ENCODE data around the gene MVB12B.

Gene MVB12B

DNA sequence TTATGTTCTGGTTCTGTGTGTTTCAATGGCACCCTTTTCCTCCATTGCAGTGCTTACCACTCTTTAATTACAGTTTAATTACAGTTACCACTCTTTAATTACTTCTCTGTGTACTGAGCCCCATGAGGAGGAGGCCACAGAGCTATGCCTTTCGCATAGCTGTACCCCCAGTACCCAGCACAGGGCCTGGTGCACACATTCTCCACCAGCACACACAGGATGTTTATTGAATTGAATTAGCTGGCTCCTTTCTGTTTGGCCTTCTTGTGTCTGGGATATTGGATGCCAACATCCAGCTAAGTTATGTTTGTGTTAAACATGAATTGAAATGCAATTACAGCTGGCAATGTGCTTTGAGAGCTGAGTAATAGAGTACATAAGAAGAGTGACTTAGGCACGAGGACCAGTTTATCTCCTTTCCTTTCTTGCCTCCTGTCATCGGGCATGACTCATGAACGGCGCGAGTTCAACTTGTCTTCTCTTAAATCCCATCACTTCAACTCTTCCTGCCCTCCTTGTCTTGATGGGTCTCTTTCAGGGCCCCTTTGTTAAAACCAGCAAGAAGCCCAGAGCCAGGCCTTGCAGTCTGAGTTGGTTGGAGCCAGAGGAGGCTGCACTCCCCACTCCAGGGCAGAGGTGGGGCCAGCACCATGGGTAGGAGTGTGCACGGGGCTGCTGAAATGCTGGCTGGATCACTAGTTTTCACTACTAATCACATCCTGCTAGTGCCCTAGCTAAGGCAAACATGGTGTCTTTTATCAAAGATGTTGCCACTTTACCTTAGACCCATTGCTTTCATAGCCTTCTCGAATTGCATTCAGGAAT lies 37.4 kb downstream of the MVB12B start:
- DNase-seq (ENCODE audit: low spot score): no peak

DNA sequence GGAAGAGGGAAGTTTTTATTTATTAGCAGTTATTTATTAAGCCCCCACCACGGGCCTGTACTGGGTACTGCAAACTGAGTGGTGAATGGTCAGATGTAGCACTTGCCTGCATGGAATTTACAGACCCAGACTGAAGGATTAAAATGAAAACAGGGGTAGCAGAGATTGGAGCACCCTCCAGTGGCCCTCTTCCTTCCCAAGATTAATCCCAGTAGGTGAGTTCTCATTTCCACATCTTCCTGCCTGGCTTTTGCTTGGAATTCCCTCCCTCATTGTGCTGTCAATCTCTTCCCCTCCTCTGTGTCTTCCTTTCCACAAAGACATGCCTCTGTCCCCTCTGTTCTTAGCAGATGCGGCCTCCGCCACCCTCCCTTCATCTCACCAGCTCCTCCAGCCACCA lies 39.2 kb downstream of the MVB12B start:
- no peak for DNase-seq (ENCODE audit: low spot score)

DNA sequence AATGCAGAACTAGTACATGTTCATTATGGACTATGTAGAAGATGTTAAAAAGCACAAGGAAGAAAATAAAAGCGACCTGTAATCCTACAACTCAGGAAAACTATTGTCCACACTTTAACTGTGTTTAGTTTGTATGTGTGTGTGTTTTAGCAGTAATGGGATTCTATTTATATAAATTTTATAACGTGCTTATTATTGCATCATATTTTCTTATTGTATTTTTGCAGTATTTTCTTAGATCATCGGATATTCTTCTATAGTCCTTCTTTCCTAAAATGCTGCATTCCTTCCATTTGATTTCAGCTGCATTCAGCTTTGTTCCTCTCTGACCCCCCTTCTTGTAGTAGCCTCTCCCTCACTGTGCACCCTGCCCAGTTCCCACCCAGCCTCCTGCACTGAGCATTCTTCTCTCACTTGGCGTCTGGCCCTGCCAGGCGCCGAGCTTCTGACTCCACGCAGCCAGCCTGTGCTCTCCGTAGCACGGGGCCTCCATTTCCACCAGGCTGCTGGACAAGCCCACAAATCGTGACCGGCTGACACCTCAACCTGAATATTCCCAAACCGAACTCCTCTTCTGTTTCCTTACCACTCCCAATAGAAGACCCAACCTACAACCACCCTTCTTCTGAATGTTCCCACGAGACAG lies 39.9 kb downstream of the MVB12B start:
- DNase-seq (ENCODE audit: low spot score): no peak

DNA sequence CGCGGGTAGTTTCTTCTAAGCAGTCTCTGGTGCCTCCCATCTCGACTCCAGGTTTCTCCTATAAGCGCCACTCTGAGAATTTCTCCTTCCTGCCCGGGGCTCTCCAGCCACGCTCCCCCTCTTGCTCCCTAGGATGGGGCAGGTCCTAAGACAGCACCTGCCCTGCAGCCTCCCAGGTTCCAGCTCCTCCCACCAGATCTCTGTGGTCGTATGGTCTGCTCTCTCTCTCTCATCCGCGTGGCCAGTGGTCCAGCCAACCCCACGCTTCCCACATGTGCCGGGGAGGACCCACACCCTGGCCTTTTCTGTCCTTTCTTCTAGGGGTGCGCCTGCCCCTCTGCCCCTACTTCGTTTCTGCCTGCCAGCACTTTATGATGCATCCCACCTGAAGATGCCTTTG lies 40.5 kb downstream of the MVB12B start:
- DNase-seq (ENCODE audit: low spot score): no peak

DNA sequence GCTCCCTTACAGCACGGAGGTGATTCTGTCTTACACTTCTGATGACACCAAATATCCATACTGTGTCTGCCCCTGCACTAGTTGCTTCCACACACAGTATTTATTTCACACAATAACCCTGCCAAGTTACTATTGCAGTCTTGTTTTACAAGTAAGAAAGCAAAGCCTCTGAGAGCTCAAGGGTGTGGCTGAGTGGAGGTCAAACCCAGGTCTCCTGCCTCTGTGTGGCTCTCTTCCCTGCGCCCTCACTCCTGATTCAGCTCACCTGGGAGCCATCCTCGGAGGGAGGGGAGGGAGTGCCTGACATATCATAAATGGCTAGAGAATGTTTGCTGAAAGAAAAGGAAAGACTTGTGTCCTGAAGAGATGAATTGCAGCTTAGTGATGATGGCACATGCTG lies 41.0 kb downstream of the MVB12B start:
- DNase-seq (ENCODE audit: low spot score): no peak

DNA sequence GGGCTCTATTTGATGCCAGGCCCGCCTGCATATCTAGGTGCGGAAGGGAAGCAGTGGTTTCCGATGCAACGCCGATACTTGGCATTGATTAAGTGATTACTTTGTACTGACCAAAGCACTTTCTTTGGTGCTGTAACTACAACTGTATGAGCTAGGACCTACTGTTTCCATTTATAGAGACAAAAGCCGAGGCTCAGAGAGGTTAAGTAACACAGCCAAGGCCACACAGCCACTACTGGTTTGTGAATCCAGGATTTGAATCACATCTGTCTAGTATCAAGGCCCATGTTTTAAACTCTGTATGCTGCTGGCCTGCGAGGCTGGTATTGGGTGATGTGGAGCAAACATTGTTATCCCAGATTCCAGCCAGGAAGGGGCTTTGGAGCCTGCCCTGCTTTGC lies 41.4 kb downstream of the MVB12B start:
- no peak for DNase-seq (ENCODE audit: low spot score)

DNA sequence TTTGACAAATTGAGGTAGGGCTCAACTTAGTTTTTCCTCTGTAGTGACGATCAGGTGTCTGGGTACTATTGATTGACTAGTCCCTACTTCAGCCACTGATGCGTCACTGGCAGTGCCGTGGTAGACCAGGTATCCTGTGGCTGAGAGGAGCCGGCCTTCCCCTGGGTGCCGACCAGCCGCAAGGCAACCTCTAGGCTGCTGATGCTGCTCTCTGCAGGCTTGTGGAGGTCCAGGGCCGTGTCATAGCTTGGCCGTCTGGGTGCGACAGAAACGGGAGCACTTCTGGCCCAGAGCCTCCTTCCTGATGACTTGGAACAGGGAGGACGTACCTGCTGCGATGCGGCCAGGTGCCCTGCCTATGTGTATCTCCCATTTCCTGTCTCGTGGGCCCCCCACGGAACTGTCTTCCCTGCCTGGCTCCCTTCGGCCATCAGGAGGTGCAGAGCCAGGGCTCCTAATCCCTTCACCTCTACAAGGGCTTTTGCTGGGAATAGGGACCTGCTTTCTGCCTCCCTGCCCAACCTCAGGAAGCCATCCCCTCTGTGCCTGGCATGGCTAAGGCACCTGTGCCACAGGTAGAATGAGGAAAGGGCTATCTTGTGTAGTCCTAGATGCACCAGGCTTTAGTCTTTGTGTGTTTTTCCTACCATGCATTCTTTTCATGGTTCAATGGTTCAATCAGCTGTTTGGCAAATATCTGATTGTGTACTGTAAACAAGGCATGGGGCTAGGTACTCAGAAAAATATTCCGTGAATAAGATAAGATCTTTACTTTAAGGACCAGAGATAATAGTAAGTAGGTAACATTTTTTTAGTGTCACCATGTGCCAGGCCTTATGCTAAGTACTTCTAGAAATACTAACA lies 44.6 kb downstream of the MVB12B start:
- DNase-seq (ENCODE audit: low spot score): no peak

DNA sequence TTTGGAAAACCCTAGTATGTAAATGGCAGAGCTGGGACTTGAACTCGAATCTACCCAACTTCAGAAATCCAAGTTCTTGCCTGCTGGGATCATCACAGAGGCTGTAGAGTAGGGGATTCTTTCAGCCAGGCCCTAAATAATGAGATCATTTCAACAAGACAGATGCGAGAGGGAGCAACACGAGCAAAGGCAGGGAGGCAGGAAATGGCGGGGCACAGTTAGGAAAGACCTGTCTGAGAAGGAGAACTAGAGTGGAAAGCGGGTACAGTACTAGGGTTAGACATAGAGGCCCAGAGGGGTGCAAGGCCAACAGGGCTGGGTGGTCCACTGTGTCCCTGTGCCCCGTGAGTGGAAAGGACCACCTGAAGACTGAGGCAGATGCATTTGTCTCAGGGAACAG lies 46.1 kb downstream of the MVB12B start:
- no peak for DNase-seq (ENCODE audit: low spot score)

DNA sequence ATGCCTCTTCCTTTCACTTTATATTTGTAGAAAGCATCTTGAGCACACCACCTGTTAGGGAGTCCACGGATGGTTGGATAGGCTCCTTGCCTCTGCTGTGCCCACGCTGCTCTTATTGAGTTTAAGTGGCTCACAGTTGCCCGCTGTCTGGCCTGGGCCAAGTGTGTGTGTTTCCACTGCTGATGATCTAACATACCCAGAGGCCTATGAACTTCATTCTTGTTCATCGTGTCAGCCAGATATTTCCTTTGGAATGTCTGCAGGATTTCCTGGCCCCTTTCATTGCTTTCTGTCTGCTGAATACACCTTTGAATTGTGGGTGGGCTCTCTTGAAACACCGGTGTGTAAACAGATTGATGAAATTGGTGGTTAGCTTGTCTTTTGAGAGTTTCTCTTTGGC lies 46.6 kb downstream of the MVB12B start:
- no peak for DNase-seq (ENCODE audit: low spot score)

DNA sequence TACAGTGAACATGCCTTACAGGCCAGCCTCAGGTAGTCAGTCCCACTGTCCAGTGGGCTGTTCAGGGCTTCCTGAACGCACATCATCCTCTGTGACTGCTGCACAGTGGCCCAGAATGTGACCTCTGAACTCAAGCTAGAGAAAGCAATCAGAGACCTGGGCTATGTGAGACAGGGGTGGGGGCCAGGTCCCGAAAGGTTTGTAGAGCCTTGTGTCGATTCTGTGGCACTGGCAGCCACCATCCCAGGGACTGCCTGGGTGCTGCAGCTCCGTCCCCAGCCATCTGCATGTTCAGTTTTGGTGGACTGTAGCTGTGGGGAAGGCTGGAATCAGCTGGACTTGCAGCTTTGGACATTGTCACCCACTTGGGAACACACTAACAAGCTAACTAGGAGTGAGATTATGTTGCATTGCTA lies 47.7 kb downstream of the MVB12B start:
- DNase-seq (ENCODE audit: low spot score): no peak

DNA sequence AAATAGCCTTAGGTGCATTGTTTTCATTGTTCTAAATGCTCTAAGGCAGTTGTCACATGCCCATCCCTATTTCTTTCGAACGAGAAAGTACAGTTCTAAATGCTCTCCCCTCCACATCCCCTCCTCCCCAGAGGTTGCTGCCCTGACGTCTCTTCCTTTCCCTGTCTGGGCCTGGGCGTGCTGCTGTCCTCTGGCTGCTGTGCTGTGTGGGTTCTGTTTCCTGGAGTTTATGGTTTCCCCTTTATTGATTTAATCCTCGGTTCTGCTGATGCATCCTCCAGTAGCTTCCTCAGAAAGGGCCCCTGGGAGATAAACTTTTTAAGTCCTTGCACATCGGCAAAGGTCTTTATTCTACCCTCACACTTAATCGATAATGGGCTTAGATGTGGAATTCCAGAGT lies 48.8 kb downstream of the MVB12B start:
- no peak for DNase-seq (ENCODE audit: low spot score)

DNA sequence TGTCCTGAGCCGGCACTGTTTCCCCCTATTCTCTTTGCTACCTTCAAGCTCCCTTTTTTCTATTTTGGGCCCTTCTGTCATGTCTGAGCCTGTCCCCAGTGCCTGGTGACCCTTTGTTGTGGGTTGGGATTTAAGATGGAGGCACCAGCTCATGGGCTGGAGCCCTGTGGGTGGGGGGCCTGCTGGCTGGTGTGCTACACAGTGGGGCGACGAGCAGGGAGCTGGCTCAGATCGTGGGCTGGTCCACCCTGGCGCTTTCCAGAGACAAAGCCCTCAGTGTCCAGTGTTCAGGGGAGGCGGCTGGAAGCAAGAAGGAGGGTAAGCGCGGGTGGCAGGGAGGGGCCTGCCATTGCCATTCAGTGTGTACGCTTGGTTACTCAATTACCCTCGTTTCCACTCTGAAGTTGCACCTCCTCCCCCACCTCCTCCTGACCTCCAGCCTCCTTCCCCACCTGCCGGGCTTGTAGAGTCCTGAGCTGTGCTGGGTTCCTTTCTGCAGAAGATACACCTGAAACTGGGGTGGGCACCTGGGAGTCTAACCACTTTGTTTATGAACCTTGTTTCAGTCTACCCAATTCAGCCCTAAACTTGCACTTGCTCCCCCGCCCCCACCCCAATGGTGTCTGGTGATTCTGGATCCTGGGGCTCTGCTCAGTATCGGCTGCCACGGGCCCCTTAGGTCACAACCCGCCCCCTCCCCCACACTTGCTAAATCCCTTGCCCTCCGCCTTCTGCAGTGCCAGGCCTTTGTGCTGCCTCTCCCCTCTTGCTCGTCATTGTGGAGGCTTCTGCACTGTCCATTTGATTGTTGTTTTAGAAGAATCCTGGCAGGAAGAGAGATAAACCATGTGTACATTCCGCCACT lies 49.9 kb downstream of the MVB12B start:
- DNase-seq (ENCODE audit: low spot score): no peak

DNA sequence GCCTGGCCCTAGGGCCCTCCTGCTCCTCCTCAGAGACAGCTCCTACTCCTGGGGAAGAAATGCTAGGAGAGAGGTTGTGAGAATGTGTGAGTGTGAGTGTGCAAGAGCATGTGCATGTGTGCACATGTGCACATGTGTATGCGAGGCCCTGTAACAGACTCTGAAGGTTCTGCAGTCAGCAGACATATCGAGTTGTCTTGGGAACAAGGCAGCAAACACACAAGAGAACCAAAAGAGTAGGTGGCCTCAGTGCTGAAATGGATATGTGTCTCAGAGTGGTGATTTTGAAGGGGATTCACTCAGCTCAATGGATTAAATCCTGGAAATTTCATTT lies 50.5 kb downstream of the MVB12B start:
- DNase-seq (ENCODE audit: low spot score): no peak

DNA sequence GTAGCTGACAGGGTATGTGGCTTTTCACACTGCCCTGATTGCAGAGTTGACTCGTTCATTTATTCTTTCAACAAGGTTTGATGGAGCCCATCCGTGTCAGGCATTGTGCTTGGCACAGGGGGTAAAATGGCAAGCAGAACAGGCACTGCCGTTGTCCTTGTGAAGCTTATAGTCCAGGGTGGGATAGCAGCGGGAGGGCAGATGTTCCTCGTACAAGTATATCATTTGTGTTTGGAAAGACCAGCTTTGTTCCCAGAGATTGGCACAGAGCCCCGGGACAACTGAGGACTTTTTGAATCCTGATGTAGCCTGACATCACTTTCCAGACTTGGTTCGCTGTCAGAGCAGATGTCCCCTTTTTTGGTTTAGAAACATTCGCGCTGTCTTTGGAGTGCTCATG lies 50.9 kb downstream of the MVB12B start:
- DNase-seq (ENCODE audit: low spot score): no peak

DNA sequence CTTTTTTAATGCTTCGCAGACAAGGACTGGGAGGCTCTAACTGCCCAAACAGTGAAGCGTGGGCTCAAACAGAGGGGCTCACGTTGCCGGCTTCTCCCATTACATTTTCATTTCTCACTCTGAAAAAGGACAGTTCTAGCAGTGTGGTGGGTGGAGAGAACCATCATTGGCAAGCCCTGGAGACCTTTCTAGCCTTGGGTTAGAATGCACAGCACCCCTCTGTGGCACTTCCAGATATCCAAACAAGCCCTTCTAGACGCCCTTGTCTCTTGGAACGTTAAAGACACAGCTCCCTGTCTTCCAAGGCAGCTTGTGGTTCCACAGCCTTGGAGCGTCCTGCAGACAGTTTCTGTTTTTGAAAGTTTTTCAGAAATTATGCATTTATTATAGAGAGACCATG lies 52.1 kb downstream of the MVB12B start:
- DNase-seq (ENCODE audit: low spot score): no peak

DNA sequence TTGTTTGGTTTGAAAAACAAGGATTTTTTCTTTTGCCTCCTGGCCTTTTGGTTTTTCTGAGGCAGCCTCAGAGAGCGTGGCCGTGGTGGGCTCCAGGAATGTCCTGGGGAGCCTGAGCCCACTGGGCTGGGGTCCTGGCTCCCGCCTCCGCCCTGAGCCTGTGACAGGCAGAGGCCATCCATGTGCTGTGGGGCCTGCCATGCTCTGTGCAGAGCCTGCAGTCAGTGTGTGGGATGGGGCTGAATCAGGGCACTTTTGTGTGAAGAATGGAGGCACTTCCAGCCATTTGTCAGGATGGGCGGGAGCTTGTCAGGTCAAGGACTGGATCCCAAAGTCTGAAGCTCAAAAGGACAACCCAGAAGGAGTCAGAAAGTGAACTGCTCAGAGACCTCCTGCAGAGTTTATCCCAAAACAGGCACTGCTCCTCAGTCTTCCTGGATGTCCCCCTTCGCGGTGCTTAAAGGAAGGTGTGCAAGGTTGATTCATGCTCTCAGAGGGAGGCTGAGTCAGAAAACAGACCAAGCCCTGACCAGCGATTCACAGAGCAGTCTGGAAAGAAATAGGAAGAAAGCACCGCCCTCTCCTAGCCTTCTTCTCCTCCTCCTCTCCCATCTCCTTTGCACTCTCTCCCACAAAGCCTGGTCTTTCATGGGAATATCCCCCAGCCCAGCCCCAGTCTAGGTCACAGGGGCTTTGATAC lies 53.2 kb downstream of the MVB12B start:
- no peak for DNase-seq (ENCODE audit: low spot score)

DNA sequence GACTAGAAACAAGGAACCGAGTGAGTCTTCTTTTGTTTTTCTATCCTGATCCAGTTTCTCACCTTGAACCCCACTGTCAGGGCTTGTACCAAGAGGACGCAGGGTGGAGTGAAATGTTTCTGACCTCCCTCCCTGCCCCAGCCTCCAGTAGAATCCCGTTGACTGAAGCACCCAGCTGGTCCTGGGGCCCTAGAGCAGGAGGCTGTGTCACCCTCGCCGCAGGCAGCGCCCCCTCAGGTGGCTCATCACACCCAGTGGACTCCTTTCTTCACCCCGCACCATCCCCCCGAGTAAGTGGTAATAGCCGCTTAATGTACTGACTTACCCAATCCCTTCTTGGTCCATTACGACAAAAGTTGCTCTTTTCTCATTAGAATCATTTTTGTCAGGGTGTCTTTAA lies 53.8 kb downstream of the MVB12B start:
- DNase-seq (ENCODE audit: low spot score): no peak

DNA sequence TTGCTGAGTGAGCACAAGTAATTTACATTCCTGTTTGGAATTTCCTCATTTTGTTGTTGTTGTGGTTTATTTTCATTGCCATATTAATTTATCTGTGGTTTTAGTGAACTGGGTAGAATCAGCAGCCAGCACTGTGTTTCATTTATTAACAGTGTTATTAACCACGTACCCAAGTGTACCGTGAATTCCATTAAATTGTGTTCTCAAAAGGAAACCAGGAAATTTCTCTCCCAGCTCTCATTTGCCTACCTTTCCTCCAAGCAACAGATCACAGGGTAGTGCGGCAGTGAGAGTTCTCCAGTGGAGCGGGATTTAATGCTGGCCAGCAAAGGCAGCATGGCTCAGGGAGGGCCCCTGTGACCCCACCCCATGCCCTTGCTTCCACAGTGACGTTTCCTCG lies 54.6 kb downstream of the MVB12B start:
- no peak for DNase-seq (ENCODE audit: low spot score)

DNA sequence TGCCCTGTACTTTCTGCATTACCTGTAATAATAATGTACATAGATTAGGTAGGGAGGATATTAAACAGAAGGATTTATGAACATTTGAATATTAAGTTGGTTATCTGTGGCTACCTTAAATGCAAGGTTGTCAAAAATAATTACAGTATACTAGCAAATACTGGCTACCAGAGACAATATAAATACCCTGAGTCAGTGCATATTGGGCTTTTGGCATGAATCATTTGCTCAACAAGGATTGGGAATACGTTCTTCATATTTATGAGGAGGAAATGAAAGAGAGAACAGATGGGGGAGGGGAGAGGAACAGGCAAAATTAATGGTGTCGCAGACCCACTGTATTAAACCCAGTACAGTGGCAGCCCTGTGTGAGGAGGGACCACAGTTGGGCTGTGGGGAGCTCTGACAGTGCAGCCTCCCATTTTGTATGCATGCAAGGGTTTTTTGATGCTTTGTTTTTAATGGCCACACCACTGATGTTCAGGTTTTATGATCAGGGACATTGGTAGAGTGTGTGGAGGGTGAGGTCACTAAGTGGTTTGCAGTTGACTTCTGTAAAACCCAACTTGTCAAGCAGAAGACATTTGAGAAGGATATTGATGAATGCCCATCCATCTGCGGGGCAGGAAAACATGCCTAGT lies 56.9 kb downstream of the MVB12B start:
- no peak for DNase-seq (ENCODE audit: low spot score)

DNA sequence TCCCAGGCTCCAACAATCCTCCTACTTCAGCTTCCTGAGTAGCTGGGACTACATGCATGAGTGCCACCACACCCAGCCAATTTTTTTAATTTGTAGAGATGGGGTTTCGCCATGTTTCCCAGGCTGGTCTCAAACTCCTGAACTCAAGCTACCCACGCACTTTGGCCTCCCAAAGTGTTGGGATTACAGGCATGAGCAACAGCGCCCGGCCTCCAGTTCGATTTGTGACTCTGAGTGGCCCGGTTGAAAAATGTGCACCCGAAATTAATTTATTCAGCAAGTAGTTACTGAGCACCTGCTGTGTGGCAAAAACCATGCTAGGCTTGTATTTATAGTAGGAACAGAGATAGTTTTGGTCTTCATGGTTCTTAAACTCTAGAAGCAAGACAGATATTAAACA lies 58.3 kb downstream of the MVB12B start:
- DNase-seq (ENCODE audit: low spot score): no peak

DNA sequence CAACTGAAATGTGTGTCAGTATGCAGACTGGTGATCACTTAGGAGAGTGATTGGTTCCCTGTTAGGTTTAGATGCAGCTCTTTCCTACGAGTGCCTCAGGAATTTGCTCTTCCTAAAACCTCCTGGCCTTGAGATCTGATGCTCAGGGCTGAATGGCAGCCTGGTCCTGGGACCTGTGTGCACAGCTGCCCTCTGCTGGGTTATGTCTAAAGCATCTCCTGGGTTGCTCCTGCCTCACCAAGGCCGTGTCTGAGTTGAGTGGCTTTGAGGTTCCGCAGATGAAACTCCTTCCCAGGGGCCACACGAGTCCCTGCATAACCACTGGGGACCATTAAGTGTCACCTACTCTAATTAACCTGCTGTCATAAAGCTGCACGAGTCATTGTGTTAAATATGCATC lies 59.5 kb downstream of the MVB12B start:
- DNase-seq (ENCODE audit: low spot score): no peak
